Measurements from ENCODE around the gene KIAA1755. TPM values are rescaled to one million over a fixed set of nuclear protein-coding genes. Genes with fewer than 3 reads are reported as not detected.

Gene KIAA1755
- total RNA-seq, 4 donors from 2014 or later: 12.0 to 36.3 (median 23.1) TPM

DNA sequence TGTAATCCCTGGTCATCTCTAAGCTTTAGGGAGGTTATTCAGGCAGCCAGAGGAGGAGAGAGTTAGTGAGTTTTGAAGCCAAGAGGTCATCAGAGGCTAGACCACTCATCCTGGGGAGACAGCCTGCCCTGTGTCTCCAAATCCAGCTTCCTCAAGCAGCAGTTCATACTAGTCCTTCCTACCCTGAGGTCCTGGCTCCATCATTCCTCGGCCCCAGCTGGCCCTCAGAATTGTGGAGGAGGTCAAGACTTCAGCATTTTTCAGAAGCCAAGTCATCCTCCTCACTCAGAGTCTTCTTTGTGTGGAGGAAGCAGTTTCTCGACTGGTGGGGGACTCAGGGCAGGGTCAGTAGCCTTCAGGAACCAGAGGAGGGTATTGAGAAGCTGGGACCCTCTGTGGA lies 12.4 kb upstream of the KIAA1755 start:
- no peak for DNase-seq (ENCODE audit: low spot score in 2 of 2)
- H3K36me3 ChIP-seq: no peaks in the 10 kb centered on the region
- no peaks in the 10 kb centered on the region for H3K27me3 ChIP-seq
- H3K4me1 ChIP-seq: peaks cover 0 to 59% (median 25%) of the 10 kb centered on the region in 4 donors
- TF ChIP-seq, protein P1, sequence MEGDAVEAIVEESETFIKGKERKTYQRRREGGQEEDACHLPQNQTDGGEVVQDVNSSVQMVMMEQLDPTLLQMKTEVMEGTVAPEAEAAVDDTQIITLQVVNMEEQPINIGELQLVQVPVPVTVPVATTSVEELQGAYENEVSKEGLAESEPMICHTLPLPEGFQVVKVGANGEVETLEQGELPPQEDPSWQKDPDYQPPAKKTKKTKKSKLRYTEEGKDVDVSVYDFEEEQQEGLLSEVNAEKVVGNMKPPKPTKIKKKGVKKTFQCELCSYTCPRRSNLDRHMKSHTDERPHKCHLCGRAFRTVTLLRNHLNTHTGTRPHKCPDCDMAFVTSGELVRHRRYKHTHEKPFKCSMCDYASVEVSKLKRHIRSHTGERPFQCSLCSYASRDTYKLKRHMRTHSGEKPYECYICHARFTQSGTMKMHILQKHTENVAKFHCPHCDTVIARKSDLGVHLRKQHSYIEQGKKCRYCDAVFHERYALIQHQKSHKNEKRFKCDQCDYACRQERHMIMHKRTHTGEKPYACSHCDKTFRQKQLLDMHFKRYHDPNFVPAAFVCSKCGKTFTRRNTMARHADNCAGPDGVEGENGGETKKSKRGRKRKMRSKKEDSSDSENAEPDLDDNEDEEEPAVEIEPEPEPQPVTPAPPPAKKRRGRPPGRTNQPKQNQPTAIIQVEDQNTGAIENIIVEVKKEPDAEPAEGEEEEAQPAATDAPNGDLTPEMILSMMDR (IDR thresholded peaks at IDR 0.05): no peak
- TF ChIP-seq EP300 (IDR thresholded peaks at IDR 0.05): no peak
- no peak for TF ChIP-seq POLR2A (IDR thresholded peaks at IDR 0.05)
- H3K27ac ChIP-seq: peak overlapping the region in 2 of 4 donors; percentile 69 to 72
- no peaks in the 10 kb centered on the region for H3K9me3 ChIP-seq
- no peak overlapping the region for H3K4me3 ChIP-seq
- 12 to 36% methylated on average over 2 of the region's 2 CpGs for WGBS, 2 donors

DNA sequence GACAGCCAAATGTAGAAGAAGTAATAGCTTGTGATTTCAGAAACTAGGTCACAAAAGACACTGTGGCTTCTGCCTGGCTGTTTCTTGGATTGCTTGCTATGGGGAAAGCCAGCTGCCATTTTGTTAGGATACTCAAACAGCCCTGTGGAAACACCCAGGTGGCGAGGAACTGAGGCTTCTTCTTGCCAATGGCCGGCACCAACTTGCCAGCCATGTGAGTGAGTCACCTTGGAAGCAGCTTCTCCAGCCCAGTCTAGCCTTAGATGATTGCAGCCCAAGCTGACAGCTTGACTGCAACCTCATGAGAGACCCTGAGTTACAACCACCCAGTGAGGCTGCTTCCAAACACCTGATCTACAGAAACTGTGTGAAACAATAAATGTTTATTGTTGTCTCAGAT lies 11.9 kb upstream of the KIAA1755 start:
- no peak for DNase-seq (ENCODE audit: low spot score in 2 of 2)
- H3K9me3 ChIP-seq: no peaks in the 10 kb centered on the region
- TF ChIP-seq, protein P1 (IDR thresholded peaks at IDR 0.05): no peak
- no peak for TF ChIP-seq POLR2A (IDR thresholded peaks at IDR 0.05)
- no peak for TF ChIP-seq EP300 (IDR thresholded peaks at IDR 0.05)
- H3K27me3 ChIP-seq: no peaks in the 10 kb centered on the region
- H3K4me3 ChIP-seq: no peak overlapping the region
- H3K27ac ChIP-seq: peak overlapping the region in 2 of 4 donors; percentile 69 to 72
- peaks cover 0 to 59% (median 23%) of the 10 kb centered on the region in 4 donors for H3K4me1 ChIP-seq
- H3K36me3 ChIP-seq: no peaks in the 10 kb centered on the region
- WGBS, 2 donors: 55 to 68% methylated on average over 2 of the region's 2 CpGs

DNA sequence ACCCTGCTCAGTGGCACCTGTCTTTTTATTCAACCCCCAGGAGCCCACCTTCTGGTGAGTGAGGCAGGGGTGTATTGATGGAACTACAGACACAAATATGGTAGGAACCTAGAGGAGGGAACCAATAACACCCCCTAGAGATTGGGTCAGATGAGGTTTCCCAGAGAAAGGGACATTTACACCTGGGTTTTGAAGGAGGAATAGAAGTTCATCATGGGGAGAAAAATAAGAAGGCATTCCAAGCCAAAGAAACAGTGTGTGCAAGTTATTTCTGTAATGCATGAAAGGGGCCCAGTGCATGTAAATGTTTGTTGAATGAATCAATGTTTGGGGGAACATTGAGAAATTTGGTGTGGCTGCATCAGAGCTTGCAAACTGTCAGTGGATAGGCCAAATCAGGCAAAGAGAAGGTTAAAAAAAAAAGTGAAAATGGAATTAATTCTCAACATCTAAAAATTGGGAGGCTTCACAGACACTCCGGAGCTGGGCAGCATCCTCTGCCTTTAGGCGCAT lies 11.1 kb upstream of the KIAA1755 start:
- peaks cover 0 to 64% (median 23%) of the 10 kb centered on the region in 4 donors for H3K4me1 ChIP-seq
- 74 to 84% methylated on average over 2 of the region's 2 CpGs for WGBS, 2 donors

DNA sequence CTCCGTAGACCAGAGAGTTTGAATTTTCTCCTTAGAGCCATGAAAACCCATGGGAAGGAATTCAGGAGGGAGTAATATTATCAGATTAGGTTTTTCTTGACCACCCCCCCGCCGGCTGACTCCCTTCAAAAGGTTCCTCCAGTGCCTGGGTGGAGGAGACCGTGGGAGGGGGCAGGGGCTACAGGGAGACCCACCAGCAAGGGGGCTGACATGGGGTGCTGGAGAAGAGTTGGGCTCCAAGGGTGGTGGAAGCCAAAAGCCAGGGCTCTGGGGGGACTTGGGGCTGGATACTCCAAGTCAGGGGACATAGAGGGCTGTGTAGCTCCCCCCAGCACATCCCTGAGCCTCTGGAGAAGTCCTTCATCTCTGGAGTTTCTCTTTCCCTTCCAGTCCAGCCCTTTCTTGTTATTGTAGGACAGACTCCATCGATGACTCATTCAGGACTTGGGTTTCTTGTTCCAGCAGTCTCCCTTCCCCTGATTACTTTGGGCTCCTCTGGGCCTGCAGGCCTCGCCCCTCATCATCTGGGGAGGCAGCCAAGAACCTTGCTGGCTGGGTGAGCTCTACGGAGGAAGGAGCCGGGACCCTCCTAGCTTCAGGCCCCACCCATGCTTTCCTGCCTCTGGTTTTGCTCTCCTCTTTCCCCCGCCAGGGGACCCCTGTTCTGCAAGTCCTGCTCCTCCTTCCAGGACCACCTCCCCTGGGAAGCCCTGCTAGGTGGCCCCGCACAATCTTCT lies 10.5 kb upstream of the KIAA1755 start:
- TF ChIP-seq EP300 (IDR thresholded peaks at IDR 0.05): peak in 1 of 2 donors; percentile 42
- TF ChIP-seq POLR2A (IDR thresholded peaks at IDR 0.05): no peak
- TF ChIP-seq, protein P1 (IDR thresholded peaks at IDR 0.05): no peak
- peak in 1 of 2 donors; percentile 66 for DNase-seq (ENCODE audit: low spot score in 2 of 2)
- H3K27ac ChIP-seq: peak overlapping the region in 2 of 4 donors; percentile 69 to 72
- H3K4me3 ChIP-seq: no peak overlapping the region
- WGBS, 2 donors: 42 to 44% methylated on average over 10 of the region's 10 CpGs
- peaks cover 0 to 61% (median 23%) of the 10 kb centered on the region in 4 donors for H3K4me1 ChIP-seq
- H3K9me3 ChIP-seq: no peaks in the 10 kb centered on the region
- H3K36me3 ChIP-seq: no peaks in the 10 kb centered on the region
- H3K27me3 ChIP-seq: no peaks in the 10 kb centered on the region

More for the DNA sequence above, 11.1 kb upstream of the KIAA1755 start:
- no peak for DNase-seq (ENCODE audit: low spot score in 2 of 2)
- no peaks in the 10 kb centered on the region for H3K9me3 ChIP-seq
- no peaks in the 10 kb centered on the region for H3K36me3 ChIP-seq
- H3K27ac ChIP-seq: peak overlapping the region in 2 of 4 donors; percentile 69 to 72
- H3K4me3 ChIP-seq: no peak overlapping the region
- TF ChIP-seq EP300 (IDR thresholded peaks at IDR 0.05): no peak
- TF ChIP-seq, protein P1 (IDR thresholded peaks at IDR 0.05): no peak
- H3K27me3 ChIP-seq: no peaks in the 10 kb centered on the region

DNA sequence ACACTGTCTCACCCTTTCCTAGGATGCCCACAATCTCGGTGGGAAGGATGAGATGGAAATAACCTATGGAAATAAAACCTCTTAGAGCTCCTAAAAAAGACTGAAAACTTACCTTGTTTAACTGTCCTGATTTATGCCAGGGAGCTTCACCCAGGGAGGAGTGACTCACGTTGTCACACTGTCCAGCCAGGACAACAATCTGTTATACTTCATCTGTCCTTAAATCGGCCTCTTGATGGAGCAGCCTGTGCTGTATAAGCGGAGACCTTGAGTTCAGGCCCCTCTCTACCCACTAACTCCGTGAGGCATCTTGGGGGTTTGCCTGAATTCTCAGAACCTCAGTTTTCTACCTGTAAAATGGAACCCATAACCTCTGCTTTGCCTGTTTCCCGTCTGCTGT lies 9.2 kb upstream of the KIAA1755 start:
- Histone ChIP-seq H3K36me3 (no peaks in the 10 kb centered on the region), H3K4me3 (no peak overlapping the region), H3K4me1 (peaks cover 0 to 53% (median 23%) of the 10 kb centered on the region in 4 donors), H3K27me3 (no peaks in the 10 kb centered on the region), H3K9me3 (no peaks in the 10 kb centered on the region), H3K27ac (peak overlapping the region in 1 of 4 donors; percentile 36)
- WGBS, 2 donors: 87 to 88% methylated on average over 6 of the region's 6 CpGs
- no peak for DNase-seq (ENCODE audit: low spot score in 2 of 2)
- no peak for TF ChIP-seq POLR2A (IDR thresholded peaks at IDR 0.05)
- TF ChIP-seq EP300 (IDR thresholded peaks at IDR 0.05): no peak
- TF ChIP-seq, protein P1 (IDR thresholded peaks at IDR 0.05): no peak

Measured in tibial nerve (tissue), 4 donors.